B cell (primary cell): ENCODE results near the gene TNRC6C. TPM values are rescaled to one million over a fixed set of nuclear protein-coding genes. Genes with fewer than 3 reads are reported as not detected.

Experiments
- ATAC-seq: fragments of 200-7000 bp; cut with Tn5 transposase; one replicate; pipeline ENCODE4 v1.10.0; 2021; ENCODE audit warnings: low read depth, mild to moderate bottlenecking, moderate number of reproducible peaks, moderate library complexity
- CTCF ChIA-PET: fragments of 350-600 bp; sonication (Branson Sonifier 250); formaldehyde crosslinking; loops from one replicate; lab custom pipeline; 2021; ENCODE audit warnings: antibody characterized with exemption, inconsistent platforms; lab: Charles Lee
- POLR2A ChIA-PET: fragments of 350-600 bp; sonication (Branson Sonifier 250); formaldehyde crosslinking; loops from one replicate; lab custom pipeline; 2021; ENCODE audit warnings: antibody characterized with exemption; lab: Charles Lee
- DNase-seq: peaks from one replicate; pipeline ENCODE4 v3.0.0; 2013
- H2AFZ ChIP-seq: 2 replicates; pipeline ENCODE4 v1.6.1; 2012; ENCODE audit warnings: mild to moderate bottlenecking, low read depth, low read length; ENCODE audit not compliant: insufficient read depth, poor library complexity, severe bottlenecking
- H3K27ac ChIP-seq, 2 donors: 1 replicate in 1 of 2; 2 replicates in 1 of 2; pipeline ENCODE4 v1.5.1; 2012 to 2013; ENCODE audit warnings: low read length in 2 of 2, mild to moderate bottlenecking in 2 of 2, moderate library complexity in 1 of 2
- H3K27me3 ChIP-seq, 4 experiments: fragments of 200-600 bp in 1 of 4; sonication (generic) in 1 of 4; replicated peaks in 1 of 4; 1 replicate in 2 of 4; 2 replicates in 2 of 4; pipeline versions ENCODE4 v1.6.1 to v1.7.0; 2013 to 2016; ENCODE audit warnings: low read length in 3 of 4, mild to moderate bottlenecking in 2 of 4, mixed read lengths in 1 of 4, moderate library complexity in 1 of 4; ENCODE audit not compliant: insufficient read depth in 4 of 4, control insufficient read depth in 3 of 4; ENCODE audit errors: control extremely low read depth in 1 of 4
- H3K36me3 ChIP-seq, 2 experiments: replicated peaks in 1 of 2; 1 replicate in 1 of 2; 2 replicates in 1 of 2; pipeline versions ENCODE4 v1.6.1 to v1.7.1; 2013; ENCODE audit warnings: low read length in 1 of 2; ENCODE audit not compliant: insufficient read depth in 2 of 2, control insufficient read depth in 1 of 2; ENCODE audit errors: control extremely low read depth in 1 of 2, extremely low read depth in 1 of 2
- H3K4me1 ChIP-seq, 2 donors: fragments of 200-600 bp in 1 of 2; sonication (generic) in 1 of 2; 1 replicate in 1 of 2; 2 replicates in 1 of 2; pipeline versions ENCODE4 v1.5.1 to v1.6.1; 2013 to 2017; ENCODE audit warnings: low read length in 2 of 2; ENCODE audit not compliant: control insufficient read depth in 2 of 2, insufficient read depth in 2 of 2
- H3K4me2 ChIP-seq: replicated peaks from 2 replicates; pipeline ENCODE3; 2012; ENCODE audit warnings: mild to moderate bottlenecking, low read depth, low read length; ENCODE audit not compliant: poor library complexity, severe bottlenecking
- H3K4me3 ChIP-seq, 5 experiments: fragments of 200-600 bp in 1 of 5; sonication (generic) in 1 of 5; 1 replicate in 3 of 5; 2 replicates in 2 of 5; pipeline versions ENCODE4 v1.5.1 to v1.7.0; 2011 to 2016; ENCODE audit warnings: low read length in 4 of 5, mild to moderate bottlenecking in 4 of 5, low read depth in 2 of 5, control low read depth in 1 of 5, moderate library complexity in 1 of 5; ENCODE audit not compliant: insufficient read depth in 1 of 5; ENCODE audit errors: control extremely low read depth in 1 of 5, extremely low read depth in 1 of 5
- H3K79me2 ChIP-seq: fragments of 200-600 bp; sonication (generic); one replicate; pipeline ENCODE4 v1.6.0; 2016; ENCODE audit warnings: low read length; ENCODE audit not compliant: control insufficient read depth, insufficient read depth
- H3K9ac ChIP-seq: fragments of 200-600 bp; sonication (generic); 2 replicates; pipeline ENCODE4 v1.6.1; 2017; ENCODE audit warnings: mild to moderate bottlenecking, low read length, moderate library complexity
- H3K9me3 ChIP-seq, 3 donors: one replicate each; pipeline versions ENCODE4 v1.6.1 to v1.7.1; 2013; ENCODE audit warnings: low read length in 2 of 3; ENCODE audit not compliant: control insufficient read depth in 2 of 3, insufficient read depth in 1 of 3; ENCODE audit errors: control extremely low read depth in 1 of 3
- H4K20me1 ChIP-seq: 2 replicates; pipeline ENCODE4 v1.6.0; 2012; ENCODE audit warnings: mild to moderate bottlenecking, low read length; ENCODE audit not compliant: insufficient read depth, control insufficient read depth, poor library complexity, severe bottlenecking
- H3K27ac Mint-ChIP-seq: one replicate; pipeline ENCODE4 v1.8.0; 2021; ENCODE audit warnings: mixed read lengths
- H3K27me3 Mint-ChIP-seq: one replicate; pipeline ENCODE4 v1.8.0; 2021; ENCODE audit warnings: mixed read lengths
- H3K4me1 Mint-ChIP-seq: one replicate; pipeline ENCODE4 v1.8.0; 2021; ENCODE audit warnings: mixed read lengths
- H3K4me3 Mint-ChIP-seq: one replicate; pipeline ENCODE4 v1.8.0; 2021; ENCODE audit warnings: mixed read lengths
- H3K9me3 Mint-ChIP-seq: one replicate; pipeline ENCODE4 v1.8.0; 2022; ENCODE audit warnings: mixed read lengths; ENCODE audit not compliant: insufficient read depth
- CTCF ChIP-seq: fragments of 200-600 bp; IDR thresholded peaks from one replicate; pipeline ENCODE4 v1.8.0; 2022; ENCODE audit warnings: antibody characterized with exemption, mild to moderate bottlenecking
- EZH2 ChIP-seq: IDR thresholded peaks from 2 replicates; pipeline ENCODE4 v1.6.1; 2012; ENCODE audit warnings: borderline replicate concordance, low read depth, mild to moderate bottlenecking, moderate library complexity, low read length; ENCODE audit not compliant: insufficient read depth, poor library complexity, severe bottlenecking
- WGBS: methylation state at CpG from one replicate; pipeline ENCODE4 v1.1.5; 2013; ENCODE audit warnings: missing lambda C conversion rate; ENCODE audit not compliant: insufficient coverage; 5-methylcytosine and 5-hydroxymethylcytosine counted together
- intact Hi-C: fragments of 100-400 bp; cut with micrococcal nuclease; formaldehyde crosslinking; loops from one replicate; pipeline ENCODE4 v1.10.0; 2022
- polyA plus RNA-seq: library from polyadenylated mRNA; depleted of rRNA; stranded (reverse); fragments of >200 nt; gene quantifications from 2 replicates; pipeline ENCODE4 v1.2.3, GENCODE V29; 2012
- total RNA-seq, 2 donors: library from RNA; stranded (reverse); fragments of 120-200 nt in 1 of 2; gene quantifications; 1 replicate in 1 of 2; 2 replicates in 1 of 2; pipeline versions ENCODE4 v1.2.3 to v1.2.4, GENCODE V29; 2013 to 2022

TNRC6C gene
- total and polyA plus RNA-seq, 2 donors (not counting 1 experiment from before 2014, with no cell fraction given): 3.9 to 63.8 TPM

- H3K9ac ChIP-seq: no peak overlapping the region
- TF ChIP-seq EZH2: no peak
- TF ChIP-seq CTCF: no peak
Measured at GRCh38 chr17:78026381-78026780, 67.9 kb downstream of the TNRC6C start.

GRCh38 chr17:78027121-78027520 lies 68.6 kb downstream of the TNRC6C start:
- TF ChIP-seq EZH2: no peak
- no peak for DNase-seq
- Histone ChIP-seq H3K27me3 (no peaks in the 10 kb centered on the region), H3K4me2 (no peak overlapping the region), H4K20me1 (peaks cover 7% of the 10 kb centered on the region), H3K27ac (no peak overlapping the region), H3K79me2 (peaks cover 4% of the 10 kb centered on the region), H2AFZ (no peak overlapping the region), H3K9me3 (no peaks in the 10 kb centered on the region), H3K4me3 (no peak overlapping the region), H3K36me3 (peaks cover 2 to 17% of the 10 kb centered on the region in 2 experiments), H3K4me1 (no peaks in the 10 kb centered on the region), H3K9ac (no peak overlapping the region)
- WGBS: no CpG with 5 or more reads among the region's 2 CpGs
- H3K4me1 Mint-ChIP-seq: no peaks in the 10 kb centered on the region
- H3K27me3 Mint-ChIP-seq: no peaks in the 10 kb centered on the region
- POLR2A ChIA-PET: no interaction called here
- H3K27ac Mint-ChIP-seq: no peak overlapping the region
- no peak for ATAC-seq
- no peaks in the 10 kb centered on the region for H3K9me3 Mint-ChIP-seq
- no peak overlapping the region for H3K4me3 Mint-ChIP-seq
- CTCF ChIA-PET: interaction anchor here (0.9 to 1.6 kb wide), 3 partner anchors 10 to 17 kb away, joined by 3 read pairs; no protein-coding TSS in a partner anchor
- intact Hi-C loops: no loop called here

More at GRCh38 chr17:78026381-78026780, 67.9 kb downstream of the TNRC6C start:
- Mint-ChIP-seq H3K27me3 (no peaks in the 10 kb centered on the region), H3K9me3 (no peaks in the 10 kb centered on the region), H3K4me3 (no peak overlapping the region), H3K27ac (no peak overlapping the region), H3K4me1 (no peaks in the 10 kb centered on the region)
- ATAC-seq (no peak), DNase-seq (no peak)
- H3K27me3 ChIP-seq: no peaks in the 10 kb centered on the region
- ChIA-PET CTCF (interaction anchor here (0.9 to 1.5 kb wide), 2 partner anchors 9 to 12 kb away, joined by 3 read pairs; no protein-coding TSS in a partner anchor), POLR2A (no interaction called here)
- H3K4me3 ChIP-seq: no peak overlapping the region
- intact Hi-C loops: no loop called here
- H3K36me3 ChIP-seq: peaks cover 0 to 9% of the 10 kb centered on the region in 2 experiments
- peaks cover 7% of the 10 kb centered on the region for H4K20me1 ChIP-seq
- H3K79me2 ChIP-seq: peaks cover 4% of the 10 kb centered on the region
- 90% methylated on average over 2 of the region's 2 CpGs for WGBS
- H2AFZ ChIP-seq: no peak overlapping the region
- no peak overlapping the region for H3K4me2 ChIP-seq
- no peak overlapping the region for H3K27ac ChIP-seq
- H3K4me1 ChIP-seq: no peaks in the 10 kb centered on the region
- no peaks in the 10 kb centered on the region for H3K9me3 ChIP-seq
